ENCODE results near the gene TDRD12. TPM values are rescaled to one million over a fixed set of nuclear protein-coding genes. Genes with fewer than 3 reads are reported as not detected.
A peak's percentile ranks its signal among the peaks of the same experiment; 100 is the strongest.

Gene TDRD12
- total RNA-seq, result 1 to 10 TPM in 6 of 7 donors, under 1 TPM in 1; 0.23 to 3.2 (median 2.4) TPM
- polyA plus RNA-seq, result 1 to 10 TPM in 1 of 2 donors, under 1 TPM in 1; 0.63 to 1.1 TPM
- long read RNA-seq, donor 1, result 0 reads
- long read RNA-seq, donor 2, partial matches to known transcripts, result 7 of 8 reads
- long read RNA-seq, donor 2, other reads (novel, unspliced or antisense), result 0 of 8 reads
- long read RNA-seq, donor 3, partial matches to known transcripts, result 0 of 1 reads
- long read RNA-seq, donor 3, other reads (novel, unspliced or antisense), result 1 of 1 reads

GRCh38 chr19:32719611-32720059, at the start of gene TDRD12:
Gene TDRD12, plus strand, starts transcription at chr19:32719767. Its CDS starts 306 bp downstream, at chr19:32720073.
- no peaks in the 10 kb centered on the region for H3K9me3 ChIP-seq
- H3K4me1 ChIP-seq (ENCODE audit: insufficient read depth), result no peaks in the 10 kb centered on the region
- no peaks in the 10 kb centered on the region for H3K36me3 ChIP-seq
- no peak within 1 kb of the TSS for H3K27ac ChIP-seq
- peak in 2 of 5 donors; percentile 14 to 19 for DNase-seq
- 83 to 87% (median 86%) methylated on average over 32 to 44 of the region's 44 CpGs for WGBS, 3 donors
- no peak within 1 kb of the TSS for H3K4me3 ChIP-seq
- intact Hi-C loops (cut with DNase I), result no loop called here
- H3K27me3 ChIP-seq, result no peaks in the 10 kb centered on the region
- no peak for TF ChIP-seq EP300 (IDR thresholded peaks at IDR 0.05)
- TF ChIP-seq CTCF (IDR thresholded peaks at IDR 0.05), result no peak
- TF ChIP-seq POLR2A (IDR thresholded peaks at IDR 0.05), result no peak

- intact Hi-C loops (cut with DNase I), result no loop called here
- WGBS, 3 donors, result 71 to 85% (median 78%) methylated on average over 14 of the region's 14 CpGs
- H3K4me1 ChIP-seq (ENCODE audit: insufficient read depth), result peaks cover 2% of the 10 kb centered on the region
Measured at GRCh38 chr19:32671883-32672593, 47.5 kb upstream of the TDRD12 start.

GRCh38 chr19:32672841-32673240, 46.7 kb upstream of the TDRD12 start:
- intact Hi-C loops (cut with DNase I), result no loop called here
- Histone ChIP-seq H3K4me1 (ENCODE audit: insufficient read depth) (peaks cover 2% of the 10 kb centered on the region), H3K9me3 (no peaks in the 10 kb centered on the region), H3K27ac (no peak overlapping the region), H3K27me3 (peaks cover 7% of the 10 kb centered on the region), H3K4me3 (no peak overlapping the region), H3K36me3 (no peaks in the 10 kb centered on the region)
- DNase-seq, result no peak
- WGBS, 3 donors, result 86 to 97% (median 93%) methylated on average over 3 of the region's 3 CpGs
- TF ChIP-seq EP300 (IDR thresholded peaks at IDR 0.05), result no peak
- no peak for TF ChIP-seq POLR2A (IDR thresholded peaks at IDR 0.05)
- no peak for TF ChIP-seq CTCF (IDR thresholded peaks at IDR 0.05)

More at GRCh38 chr19:32671883-32672593, 47.5 kb upstream of the TDRD12 start:
- TF ChIP-seq POLR2A (IDR thresholded peaks at IDR 0.05), result no peak
- no peak for TF ChIP-seq EP300 (IDR thresholded peaks at IDR 0.05)
- no peak for TF ChIP-seq CTCF (IDR thresholded peaks at IDR 0.05)
- H3K27me3 ChIP-seq, result peaks cover 5% of the 10 kb centered on the region
- H3K4me3 ChIP-seq, result no peak overlapping the region
- no peaks in the 10 kb centered on the region for H3K36me3 ChIP-seq
- H3K27ac ChIP-seq, result no peak overlapping the region
- H3K9me3 ChIP-seq, result no peaks in the 10 kb centered on the region
- DNase-seq, result no peak

GRCh38 chr19:32673573-32673972, 46.0 kb upstream of the TDRD12 start:
- peaks cover 7% of the 10 kb centered on the region for H3K27me3 ChIP-seq
- no peak overlapping the region for H3K27ac ChIP-seq
- no peak for TF ChIP-seq POLR2A (IDR thresholded peaks at IDR 0.05)
- TF ChIP-seq EP300 (IDR thresholded peaks at IDR 0.05), result no peak
- TF ChIP-seq CTCF (IDR thresholded peaks at IDR 0.05), result no peak
- DNase-seq, result no peak
- WGBS, 3 donors, result 85 to 87% (median 86%) methylated on average over 10 of the region's 10 CpGs
- H3K4me1 ChIP-seq (ENCODE audit: insufficient read depth), result peaks cover 2% of the 10 kb centered on the region
- intact Hi-C loops (cut with DNase I), result no loop called here
- no peaks in the 10 kb centered on the region for H3K9me3 ChIP-seq
- no peaks in the 10 kb centered on the region for H3K36me3 ChIP-seq
- H3K4me3 ChIP-seq, result no peak overlapping the region
